ENCODE results near the gene NSD1.
A peak's percentile ranks its signal among the peaks of the same experiment; 100 is the strongest.
"Not testable (repeated sequence)": the region's sequence is repeated elsewhere in the genome, so short reads cannot be mapped to it uniquely, and the experiment has no call there.

The NSD1 gene

GRCh38 chr5:177293819-177294581, 160.4 kb downstream of the NSD1 start:
- no peak for DNase-seq

- DNase-seq: no peak
Observed at GRCh38 chr5:177294632-177295031, 161.1 kb downstream of the NSD1 start.

GRCh38 chr5:177295924-177296323, 162.4 kb downstream of the NSD1 start:
- DNase-seq: no peak

- peak; percentile 82 for DNase-seq
Observed at GRCh38 chr5:177296581-177296980, 163.0 kb downstream of the NSD1 start.

- no peak for DNase-seq
Observed at GRCh38 chr5:177297922-177298321, 164.3 kb downstream of the NSD1 start.

GRCh38 chr5:177299697-177300096, 166.1 kb downstream of the NSD1 start:
- no peak for DNase-seq

GRCh38 chr5:177300236-177300880, 166.8 kb downstream of the NSD1 start:
- DNase-seq: no peak

GRCh38 chr5:177300951-177301350, 167.4 kb downstream of the NSD1 start:
- DNase-seq: no peak

GRCh38 chr5:177301503-177302165, 168.1 kb downstream of the NSD1 start:
- DNase-seq: peak; percentile 98

- no peak for DNase-seq
Observed at GRCh38 chr5:177302354-177303110, 169.0 kb downstream of the NSD1 start.

GRCh38 chr5:177303121-177303924, 169.8 kb downstream of the NSD1 start, which contains the start of the genes PRELID1 and RAB24:
PRELID1 (plus strand) TSS chr5:177303799; CDS start chr5:177303986, 187 bp downstream.
RAB24 (minus strand) TSS chr5:177303719; CDS start chr5:177303288, 431 bp downstream.
- DNase-seq: peak; percentile 79

GRCh38 chr5:177303925-177304391, 170.4 kb downstream of the NSD1 start:
- no peak for DNase-seq

GRCh38 chr5:177304392-177305119, 171.0 kb downstream of the NSD1 start:
- DNase-seq: no peak

GRCh38 chr5:177306103-177306640, 172.6 kb downstream of the NSD1 start:
- DNase-seq: not testable (repeated sequence)

GRCh38 chr5:177306674-177307543, 173.3 kb downstream of the NSD1 start:
- DNase-seq: no peak

- no peak for DNase-seq
Observed at GRCh38 chr5:177307544-177308363, 174.2 kb downstream of the NSD1 start.

- DNase-seq: no peak
Observed at GRCh38 chr5:177308740-177309139, 175.2 kb downstream of the NSD1 start.

- peak; percentile 82 for DNase-seq
Observed at GRCh38 chr5:177309351-177310191, 176.0 kb downstream of the NSD1 start.

Data from NCI-H2029 (cell line).